GM21737 (cell line): Measurements from ENCODE around the gene POFUT1.
A peak's percentile ranks its signal among the peaks of the same experiment; 100 is the strongest.
"Not testable (repeated sequence)": the region's sequence is repeated elsewhere in the genome, so short reads cannot be mapped to it uniquely, and the experiment has no call there.

Experiments
- ATAC-seq: cut with Tn5 transposase; IDR thresholded peaks from one replicate; pipeline ENCODE4 v1.9.1; 2021; ENCODE audit warnings: mild to moderate bottlenecking, moderate library complexity; ENCODE audit not compliant: unreplicated experiment

The POFUT1 gene

DNA sequence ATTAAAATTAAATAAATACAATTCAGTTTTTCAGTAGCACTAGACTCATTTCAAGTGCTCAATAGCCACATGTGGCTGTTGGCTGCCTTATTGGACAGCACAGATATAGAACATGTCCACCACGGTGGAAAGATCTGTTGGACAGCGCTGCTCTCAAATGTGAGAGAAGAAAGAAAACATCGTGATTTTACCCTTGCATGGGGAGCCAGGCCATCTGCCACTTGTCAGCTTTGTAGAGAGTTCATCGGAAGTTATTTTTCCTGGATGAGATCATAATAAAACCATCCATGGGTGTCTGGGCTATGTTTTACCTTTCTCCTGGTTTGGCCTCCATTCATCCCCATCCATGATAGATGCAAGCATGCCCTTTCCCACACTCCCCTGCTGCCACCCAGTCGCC is 63.9 kb downstream of the POFUT1 start:
- no peak for ATAC-seq

DNA sequence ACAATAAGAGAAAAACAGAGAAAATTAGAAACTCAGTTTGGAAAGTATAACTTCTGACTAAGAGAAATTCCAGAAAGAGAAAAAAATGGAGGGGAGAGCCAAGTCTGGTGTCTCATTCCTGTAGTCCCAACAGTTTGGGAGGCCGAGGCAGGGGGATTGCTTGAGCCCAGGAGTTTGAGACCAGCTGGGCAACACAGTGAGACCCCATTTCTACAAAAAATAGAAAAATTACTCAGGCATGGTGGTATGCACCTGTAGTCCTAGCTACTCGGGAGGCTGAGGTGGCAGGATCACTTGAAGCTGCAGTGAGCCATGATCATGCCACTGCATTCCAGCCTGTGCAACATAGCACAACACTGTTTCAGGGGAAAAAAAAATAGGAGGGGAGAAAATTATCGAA is 66.7 kb downstream of the POFUT1 start:
- no peak for ATAC-seq

DNA sequence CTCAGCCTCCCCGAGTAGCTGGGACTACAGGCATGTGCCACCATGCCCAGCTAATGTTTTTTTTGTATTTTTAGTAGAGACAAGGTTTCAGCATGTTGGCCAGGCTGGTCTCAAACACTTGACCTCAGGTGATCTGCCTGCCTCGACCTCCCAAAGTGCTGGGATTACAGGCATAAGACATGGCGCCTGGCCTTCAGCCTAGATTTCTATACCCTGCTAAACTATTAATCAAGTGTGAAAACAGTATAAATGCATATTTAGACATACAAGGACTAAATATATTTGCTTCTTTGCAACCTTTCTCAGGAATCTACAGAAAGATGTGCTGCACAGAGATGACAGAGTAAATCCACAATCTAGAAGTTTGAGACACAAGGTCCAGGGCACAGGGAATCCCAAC is 67.5 kb downstream of the POFUT1 start:
- ATAC-seq = not testable (repeated sequence)

DNA sequence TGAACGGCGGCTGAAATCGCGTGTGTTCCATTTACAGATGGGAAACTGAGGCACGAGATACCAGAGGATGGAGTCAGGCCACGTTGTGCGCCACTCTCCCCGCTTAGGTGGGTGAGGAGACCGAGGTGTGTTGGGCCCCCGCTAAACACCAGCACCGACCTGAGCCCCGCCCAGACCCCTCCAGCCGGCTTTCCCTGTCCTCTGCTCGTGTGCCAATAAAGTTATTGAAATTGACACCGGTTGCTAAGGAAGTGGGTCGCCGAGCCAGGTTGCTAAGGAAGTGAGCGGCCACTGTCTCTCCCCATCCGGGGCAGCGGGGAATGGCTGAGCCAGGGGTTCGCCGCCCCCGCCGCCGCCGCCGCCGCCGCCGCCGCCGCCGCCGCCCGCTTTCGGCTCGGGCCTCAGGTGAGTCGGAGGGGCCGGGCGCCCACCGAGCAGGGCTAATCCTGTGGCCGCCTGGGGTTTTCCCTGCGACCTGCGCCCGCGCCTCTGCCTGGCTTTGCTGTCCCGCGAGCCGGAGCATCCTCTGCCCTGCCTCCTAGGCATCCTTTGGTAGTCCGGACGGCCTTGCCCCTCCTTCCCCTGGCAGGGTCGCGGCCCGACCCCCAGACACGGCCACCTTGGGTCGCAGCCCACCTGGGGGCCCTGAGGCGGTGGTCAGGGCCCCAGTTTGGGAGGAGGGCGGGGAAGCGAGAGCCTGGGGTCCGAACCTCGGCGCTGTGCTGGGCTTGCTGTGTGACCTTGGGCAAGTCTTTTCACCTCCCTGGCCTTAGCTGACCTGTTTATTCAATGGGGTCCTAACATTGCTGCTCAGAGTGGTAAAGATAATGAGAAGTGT is 69.9 kb downstream of the POFUT1 start, which contains the start of gene KIF3B:
KIF3B (plus strand) TSS at position 291 of the 838 bp plus-strand sequence. CDS start 32,127 bp downstream, outside the sequence.
- peak; percentile 65 for ATAC-seq

DNA sequence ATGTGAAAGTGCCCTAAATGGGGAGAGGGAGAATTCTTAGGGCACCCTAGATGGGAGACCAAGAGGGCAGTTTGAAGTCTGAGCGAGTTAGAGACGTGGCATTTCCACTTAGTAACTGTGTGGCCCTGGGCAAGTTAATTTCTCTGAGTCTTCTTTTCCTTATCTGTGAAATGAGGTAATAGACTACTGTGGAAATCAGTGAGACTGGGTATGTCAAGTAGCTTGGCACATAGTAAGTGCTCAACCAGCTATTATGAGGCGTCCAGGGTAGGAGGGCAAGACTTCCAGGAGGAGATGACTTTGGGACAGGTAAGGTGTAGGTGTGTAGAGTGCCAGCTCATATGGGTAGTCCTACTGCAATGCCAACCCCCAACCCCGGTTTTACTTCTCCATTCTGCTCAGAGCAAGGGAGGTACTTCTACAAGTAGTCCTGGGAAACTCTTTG is 70.5 kb downstream of the POFUT1 start:
- ATAC-seq = peak; percentile 58

DNA sequence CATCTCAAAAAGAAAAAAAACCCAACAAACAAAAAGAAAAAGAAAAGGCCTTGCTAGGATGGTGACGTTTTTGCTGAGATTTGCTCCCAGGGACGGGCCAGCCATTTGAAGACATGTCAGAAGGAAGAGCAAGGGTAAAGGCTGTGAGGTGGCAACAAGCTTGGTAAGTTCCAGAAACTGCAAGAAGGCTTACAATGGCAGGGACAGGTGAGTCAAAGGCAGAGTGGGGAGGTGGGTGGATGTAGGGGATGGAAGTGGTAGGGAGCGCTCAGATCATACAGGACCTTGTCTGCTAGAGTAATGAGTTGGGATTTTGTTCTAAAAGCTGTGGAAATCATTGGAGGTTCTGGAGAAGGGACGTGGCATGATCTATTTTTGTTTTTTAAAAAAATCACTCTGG is 74.0 kb downstream of the POFUT1 start:
- ATAC-seq = no peak

DNA sequence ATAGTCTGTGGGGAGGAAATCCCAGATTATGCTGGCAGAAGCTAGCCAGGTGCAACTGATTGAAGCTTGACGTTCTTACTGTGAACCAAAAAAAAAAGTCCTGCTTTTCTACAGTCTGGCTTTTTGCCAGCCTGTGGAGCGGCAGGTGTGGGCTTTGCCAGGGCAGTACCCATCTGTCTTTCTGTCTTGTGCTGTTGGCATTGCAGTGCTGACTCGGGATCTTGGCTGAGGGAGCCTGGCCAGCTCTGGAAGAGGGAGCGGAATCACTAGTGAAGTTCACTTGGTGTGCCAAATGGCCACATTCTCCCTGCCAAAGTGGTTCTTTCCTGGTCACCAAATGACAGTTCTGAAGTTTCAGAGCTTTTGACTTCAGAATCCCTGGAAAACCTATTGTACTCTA is 74.8 kb downstream of the POFUT1 start:
- ATAC-seq = no peak

DNA sequence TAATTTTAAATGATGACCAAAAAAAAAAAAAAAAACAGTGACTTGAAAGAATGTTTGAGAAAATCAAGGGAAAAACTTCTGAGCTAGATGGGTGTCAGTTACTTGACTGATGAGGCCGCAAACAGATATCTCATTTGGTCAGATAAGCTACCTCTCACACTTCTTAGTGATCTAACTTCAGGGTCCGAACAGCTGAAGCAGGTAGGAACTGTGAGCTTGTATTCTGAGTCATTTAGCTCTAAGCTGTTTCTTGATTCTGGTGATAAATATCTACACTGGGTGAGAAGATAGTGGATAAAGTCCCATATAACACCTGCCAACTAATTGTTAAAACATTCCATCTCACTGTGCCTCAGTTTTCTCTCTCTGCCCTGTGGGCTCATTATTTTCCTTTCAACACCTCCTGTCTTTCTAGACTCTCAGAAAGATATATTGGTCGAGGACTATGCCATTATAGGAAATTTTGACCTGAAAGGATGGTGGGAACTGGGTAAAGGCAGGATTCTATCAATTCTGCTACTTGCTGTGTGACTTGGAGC is 77.5 kb downstream of the POFUT1 start:
- no peak for ATAC-seq

DNA sequence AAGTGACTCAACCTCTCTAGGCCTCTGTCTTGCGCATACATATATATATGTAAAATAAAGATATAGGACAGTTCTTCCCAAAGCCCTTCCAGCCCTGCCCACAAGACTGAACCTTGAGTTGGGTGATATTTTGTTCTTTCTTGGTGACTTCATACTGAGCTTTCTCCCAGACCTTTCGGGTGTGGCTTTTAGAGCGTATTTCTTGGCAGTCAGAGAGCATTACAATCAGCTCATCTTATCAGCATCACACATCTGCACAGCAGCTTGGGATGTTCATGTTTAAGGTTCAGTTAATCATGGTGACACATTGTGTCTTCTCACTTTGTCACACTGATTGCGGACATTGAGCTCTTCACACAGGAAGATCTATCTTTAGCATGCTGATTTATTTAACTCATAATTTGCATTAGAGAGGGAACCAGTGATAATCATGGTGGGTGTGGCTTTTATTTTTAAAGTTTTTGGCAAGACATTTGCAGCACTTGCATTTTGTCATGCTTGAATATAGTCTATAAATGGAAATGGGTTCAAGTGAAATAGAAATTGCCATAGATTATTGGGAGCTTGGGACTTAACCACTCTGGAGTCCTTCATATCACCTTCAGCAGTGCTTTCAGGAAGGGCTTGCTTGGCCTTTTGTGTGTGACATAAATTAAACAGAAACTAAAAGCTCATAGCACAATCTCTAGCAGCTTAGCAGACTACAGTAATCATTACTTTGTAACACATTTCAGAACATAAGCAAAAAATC is 78.1 kb downstream of the POFUT1 start:
- ATAC-seq = no peak

DNA sequence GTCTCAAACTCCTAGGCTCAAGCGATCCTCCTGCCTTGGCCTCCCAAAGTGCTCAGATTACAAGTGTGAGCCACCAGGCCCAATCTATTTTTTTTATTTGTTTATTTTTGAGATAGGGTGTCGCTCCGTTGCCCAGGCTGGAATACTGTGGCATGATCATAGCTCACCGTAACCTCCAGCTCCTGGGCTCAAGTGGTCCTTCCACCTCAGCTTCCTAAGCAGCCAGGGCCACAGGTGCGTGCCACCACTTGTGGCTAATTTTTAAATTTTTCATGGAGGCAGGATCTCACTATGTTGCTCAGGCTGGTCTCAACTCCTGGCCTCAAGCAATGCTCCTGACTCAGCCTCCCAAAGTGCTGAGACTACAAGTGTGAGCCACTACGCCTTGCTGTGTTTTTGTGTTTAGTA is 79.6 kb downstream of the POFUT1 start:
- ATAC-seq = no peak
